GM10266 (cell line): Measurements from ENCODE around the gene ZSCAN16.
A peak's percentile ranks its signal among the peaks of the same experiment; 100 is the strongest.
"Not testable (repeated sequence)": the region's sequence is repeated elsewhere in the genome, so short reads cannot be mapped to it uniquely, and the experiment has no call there.

Experiments
- DNase-seq: peaks from one replicate; pipeline ENCODE4 v3.0.0; 2012; ENCODE audit errors: extremely low spot score
- CTCF ChIP-seq: IDR thresholded peaks from 2 replicates; pipeline ENCODE4 v1.5.1; 2012; ENCODE audit warnings: mild to moderate bottlenecking, low read depth; ENCODE audit not compliant: control insufficient read depth, insufficient read depth; ENCODE audit errors: missing control alignments

ZSCAN16 gene

DNA sequence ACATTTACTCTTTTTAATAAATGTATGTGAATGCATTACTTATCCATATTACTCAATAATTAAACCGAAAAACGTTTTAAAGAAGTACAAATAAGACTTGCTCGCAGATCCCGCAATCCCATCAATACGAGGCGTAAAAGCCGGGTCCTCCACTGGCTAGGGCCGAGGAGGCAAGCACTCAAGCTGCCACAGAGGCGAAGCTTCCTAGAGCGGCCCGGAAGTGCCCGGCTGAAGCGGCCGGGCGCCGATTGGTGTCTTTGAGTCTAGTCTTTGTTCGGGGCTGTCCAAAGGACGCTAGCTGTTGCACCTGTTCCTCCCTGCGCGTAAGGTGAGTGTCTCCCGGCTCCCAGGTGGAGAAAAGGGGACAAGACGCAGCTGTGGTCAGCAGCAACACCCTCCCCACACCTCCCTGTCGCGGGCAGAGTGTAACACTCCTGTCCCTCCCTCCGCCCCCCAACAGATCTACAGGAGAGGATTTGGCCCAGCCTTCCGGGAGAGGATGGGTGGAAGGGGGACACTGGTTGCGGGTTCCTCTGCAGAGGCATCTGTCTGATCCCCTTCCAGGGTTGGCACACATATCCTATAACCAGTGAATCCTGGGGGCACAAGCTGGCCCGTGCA lies at the start of gene ZSCAN16:
TSS of gene ZSCAN16 (plus strand) at position 260 of the 621 bp plus-strand sequence. CDS start 835 bp downstream, outside the sequence.
- DNase-seq: peak; percentile 71
- TF ChIP-seq CTCF: no peak

DNA sequence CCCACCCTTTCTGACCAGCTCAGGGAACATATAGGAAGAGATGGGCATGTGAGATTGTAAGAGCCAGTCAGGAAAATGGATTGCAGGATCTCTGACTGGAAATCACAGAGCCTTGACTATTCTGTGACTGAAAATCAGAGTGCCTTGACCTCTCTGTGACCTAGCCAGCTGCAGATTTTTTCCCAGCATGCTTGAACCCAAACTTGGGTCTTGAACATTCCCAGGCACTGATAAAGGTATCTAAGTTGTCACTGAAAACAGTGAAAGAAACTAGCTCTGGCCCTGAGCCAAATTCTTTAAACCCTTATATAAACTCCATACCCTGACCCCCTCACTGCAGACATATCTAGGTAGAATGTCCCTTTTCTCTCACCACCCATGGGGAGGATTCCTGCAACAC lies 46.4 kb upstream of the ZSCAN16 start:
- DNase-seq: no peak
- no peak for TF ChIP-seq CTCF

GRCh38 chr6:28078836-28079235 lies 45.6 kb upstream of the ZSCAN16 start:
- no peak for DNase-seq
- TF ChIP-seq CTCF: no peak

- DNase-seq: not testable (repeated sequence)
Observed at GRCh38 chr6:28080381-28080630, 44.1 kb upstream of the ZSCAN16 start, which contains the start of gene ZNF165. ZNF165 (plus strand) TSS chr6:28080568; CDS start chr6:28085481, 4,913 bp downstream.

DNA sequence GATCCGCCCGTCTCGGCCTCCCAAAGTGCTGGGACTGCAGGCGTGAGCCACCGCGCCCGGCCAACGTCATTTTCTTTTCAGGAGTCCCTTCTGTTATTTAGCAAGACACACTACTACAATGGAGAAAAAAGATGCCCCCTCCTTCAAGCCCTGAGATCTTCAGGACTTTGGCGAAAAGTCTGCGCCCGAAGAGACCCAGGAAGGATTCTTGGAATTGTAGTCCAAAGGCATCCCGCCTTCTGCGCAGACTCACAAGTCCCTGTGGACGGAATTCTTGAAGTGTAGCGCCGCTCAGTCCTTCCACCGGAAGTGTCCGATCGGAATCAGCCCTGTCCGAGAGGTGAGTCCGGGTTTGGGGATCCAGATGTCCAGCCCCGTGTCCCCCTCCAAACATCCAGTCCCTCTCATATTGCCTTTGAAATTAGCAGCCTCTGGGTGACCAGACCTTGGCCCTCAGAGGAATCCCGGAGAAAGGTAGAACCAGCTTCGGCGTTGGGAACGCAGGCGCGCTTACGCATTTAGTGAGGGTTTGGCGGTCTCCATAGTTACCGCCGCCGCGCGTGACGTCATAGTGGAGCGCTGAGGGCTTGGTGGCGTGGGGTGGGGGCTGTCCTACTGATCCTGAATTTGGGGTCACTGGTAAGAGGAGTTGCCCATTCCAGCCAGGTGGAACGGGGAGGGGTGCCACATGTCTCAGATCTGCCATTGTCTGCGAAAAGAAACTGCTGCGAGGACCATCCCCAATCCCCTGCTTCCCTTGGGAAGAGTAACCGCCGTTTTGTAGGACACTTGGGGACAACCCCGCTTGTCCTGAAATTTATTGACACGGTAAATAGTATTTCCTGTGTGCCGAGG lies 43.6 kb upstream of the ZSCAN16 start:
- peak; percentile 84 for DNase-seq
- no peak for TF ChIP-seq CTCF

- DNase-seq: peak; percentile 72
- no peak for TF ChIP-seq CTCF
Observed at GRCh38 chr6:28081486-28081751, 43.0 kb upstream of the ZSCAN16 start.

DNA sequence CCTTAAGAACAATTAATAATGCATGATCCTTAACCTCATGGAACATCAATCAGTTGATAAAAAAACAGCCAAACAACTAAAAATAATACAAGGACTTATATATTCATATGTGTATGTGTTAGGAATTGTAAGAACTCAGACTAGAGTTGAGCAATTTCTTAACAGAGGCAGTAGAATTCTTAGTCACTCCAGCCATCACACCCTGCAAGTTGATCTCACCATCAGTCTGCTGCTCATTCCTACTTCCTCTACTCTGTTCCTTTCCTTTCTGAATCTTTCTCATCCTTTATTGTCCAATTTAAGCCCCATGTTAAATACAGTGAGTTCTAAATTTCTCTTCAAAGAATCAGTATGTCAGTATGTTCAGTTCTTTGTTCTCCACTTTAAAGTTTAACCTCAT lies 41.5 kb upstream of the ZSCAN16 start:
- no peak for DNase-seq
- TF ChIP-seq CTCF: no peak
